ENCODE results near the gene TUBA3C.

Gene TUBA3C

DNA sequence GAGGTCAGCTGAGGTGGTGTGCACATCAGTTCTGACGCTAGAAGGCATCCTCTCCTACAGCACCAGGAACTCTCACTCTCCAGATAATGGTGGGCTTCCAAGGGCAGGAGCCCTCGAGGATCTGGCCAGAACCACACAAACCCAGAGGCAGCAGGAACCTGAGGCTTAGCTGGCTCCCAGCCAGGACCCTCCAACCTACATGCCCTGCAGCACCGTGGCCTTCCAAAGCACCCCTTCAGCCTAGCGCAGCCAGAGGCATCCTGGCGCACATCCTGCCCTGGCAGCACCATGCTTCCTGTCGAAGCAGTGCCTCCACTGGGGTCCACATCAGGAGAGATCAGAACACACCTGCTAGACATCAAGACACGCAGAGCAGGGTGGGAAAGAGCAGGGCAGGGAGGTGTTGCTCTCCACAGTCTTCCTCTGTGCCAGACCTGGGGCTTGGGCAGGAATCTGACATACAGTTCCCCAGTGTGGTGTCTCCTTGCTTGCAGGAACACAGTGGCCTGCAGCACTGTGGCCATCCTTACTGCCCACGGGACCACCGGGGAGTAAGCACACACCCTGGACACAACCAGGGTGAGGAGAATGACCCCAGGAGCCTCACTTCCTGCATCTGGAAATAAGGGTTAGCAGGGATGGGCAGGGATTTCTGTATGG lies 21.7 kb downstream of the TUBA3C start:
- no peak for DNase-seq

DNA sequence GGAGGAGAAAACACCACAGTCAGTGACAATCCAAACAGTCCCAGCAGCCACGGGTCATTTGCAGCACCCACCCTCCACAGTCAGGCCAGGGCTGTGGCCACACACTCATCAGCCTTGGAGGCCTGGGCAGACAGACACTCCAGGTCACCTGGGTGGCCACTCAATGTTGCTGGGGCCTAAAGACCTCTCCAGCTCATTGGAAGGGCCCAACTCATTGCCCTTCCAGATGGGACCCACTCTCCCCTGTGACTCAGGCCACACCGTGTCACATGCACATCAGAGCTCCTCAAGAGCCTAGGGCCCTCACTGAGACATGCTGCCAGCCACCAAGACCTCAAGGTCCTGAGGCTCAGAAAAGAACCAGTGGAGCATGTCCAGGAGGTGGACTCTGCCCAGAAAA lies 22.4 kb downstream of the TUBA3C start:
- no peak for DNase-seq

DNA sequence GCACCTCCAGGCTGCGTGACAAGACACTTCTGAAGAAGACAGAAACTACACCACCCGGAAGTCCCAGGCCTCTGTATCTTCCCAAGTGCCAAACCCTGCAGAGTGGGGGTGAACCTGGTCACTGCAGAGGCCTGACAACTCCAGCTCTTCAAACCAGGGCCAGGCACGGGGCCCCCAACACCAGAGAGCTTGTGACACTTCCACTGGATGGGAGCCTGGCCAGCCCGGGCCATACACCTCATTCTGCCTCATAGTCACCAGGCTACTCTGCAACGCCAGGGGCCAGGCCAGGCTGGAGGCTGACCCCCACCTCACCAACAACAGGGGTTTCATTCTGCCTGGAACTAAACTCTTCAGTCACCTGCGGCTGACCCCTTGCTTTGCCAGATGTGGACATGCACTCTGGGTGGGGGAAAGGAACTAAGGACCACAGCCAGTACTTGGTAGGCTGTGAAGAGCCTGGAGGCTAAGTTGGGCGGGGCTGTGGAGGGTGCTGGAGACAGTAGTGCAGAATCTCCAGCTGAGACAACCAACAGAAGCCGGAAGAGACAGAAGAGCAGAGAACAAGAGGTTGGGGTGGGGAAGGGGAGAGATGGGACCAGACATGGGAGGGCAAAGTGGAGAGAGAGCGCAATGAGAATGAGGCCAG lies 23.0 kb downstream of the TUBA3C start:
- DNase-seq, result no peak

DNA sequence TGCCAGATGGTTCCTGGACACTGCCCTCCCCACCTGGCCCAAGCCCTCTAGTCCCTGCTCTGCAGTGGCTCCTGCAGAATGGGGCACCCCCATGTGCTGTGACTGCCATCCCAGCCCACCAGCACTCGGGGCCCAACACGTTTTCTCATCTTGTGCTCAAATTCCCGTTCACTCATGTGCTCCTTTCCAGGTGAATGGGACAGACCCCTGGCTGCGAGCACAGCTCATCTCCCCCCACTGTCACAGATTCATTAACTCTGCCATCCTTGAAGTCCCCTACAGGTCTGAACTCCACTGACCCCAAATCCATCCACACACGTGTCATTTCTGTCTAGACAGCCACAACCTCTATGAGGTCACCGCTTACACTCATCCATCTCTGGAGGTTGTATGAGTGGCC lies 23.6 kb downstream of the TUBA3C start:
- no peak for DNase-seq

DNA sequence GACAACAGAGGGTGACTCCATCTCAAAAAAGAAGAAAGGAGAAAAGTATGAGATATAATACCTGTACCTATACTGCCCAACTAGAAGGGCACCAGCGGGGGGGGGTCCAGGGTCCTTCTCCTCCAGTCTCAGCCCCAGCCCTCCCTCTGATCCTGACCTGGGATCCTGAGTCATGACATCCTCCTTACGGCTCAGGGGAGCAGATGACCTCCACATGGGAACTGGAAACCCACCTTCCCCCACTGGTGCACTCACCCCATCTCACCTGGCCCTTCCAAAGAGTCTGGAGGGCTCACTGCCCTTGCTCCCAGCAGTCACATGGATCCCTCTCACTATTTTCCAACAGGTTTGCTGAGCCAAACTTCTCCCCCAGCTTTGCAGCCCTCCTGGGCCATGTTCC lies 24.2 kb downstream of the TUBA3C start:
- no peak for DNase-seq

DNA sequence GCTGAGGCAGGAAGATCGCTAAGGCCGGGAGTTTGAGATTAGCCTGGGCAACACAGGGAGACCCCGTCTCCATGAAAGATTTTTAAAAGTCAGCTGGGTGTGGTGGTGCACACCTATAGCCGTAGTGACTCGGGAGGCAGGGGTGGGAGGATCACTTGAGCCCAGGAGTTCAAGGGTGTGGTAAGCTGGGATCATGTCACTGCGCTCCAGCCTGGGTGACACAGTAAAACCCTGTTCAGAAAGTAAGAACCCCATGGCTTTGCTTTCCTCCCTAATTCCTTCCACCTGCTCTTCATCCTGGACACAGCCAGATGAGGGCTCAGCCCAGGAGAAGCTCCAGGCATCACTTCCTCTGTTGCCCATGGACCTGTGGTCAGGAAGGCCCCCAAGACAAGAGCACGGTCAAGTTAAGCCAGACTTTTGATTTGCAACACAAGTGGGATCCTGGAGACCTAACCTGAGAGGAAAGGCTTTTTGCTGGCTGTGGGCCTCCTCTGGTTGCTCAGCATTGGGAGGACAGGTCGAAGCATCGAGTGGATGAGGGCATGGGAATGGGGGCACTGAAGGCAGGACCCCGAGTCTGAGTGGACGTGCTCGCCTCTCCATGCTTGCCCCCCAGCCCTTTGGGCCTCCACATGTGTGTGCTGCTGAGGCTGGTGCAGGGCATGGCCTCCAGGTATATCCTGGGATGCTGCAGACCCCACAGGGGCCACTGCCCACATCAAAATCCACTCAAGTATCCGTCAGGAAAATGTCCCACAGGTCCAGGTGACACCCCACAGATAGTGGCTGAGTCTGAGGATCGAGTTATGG lies 25.4 kb downstream of the TUBA3C start:
- DNase-seq, result no peak

DNA sequence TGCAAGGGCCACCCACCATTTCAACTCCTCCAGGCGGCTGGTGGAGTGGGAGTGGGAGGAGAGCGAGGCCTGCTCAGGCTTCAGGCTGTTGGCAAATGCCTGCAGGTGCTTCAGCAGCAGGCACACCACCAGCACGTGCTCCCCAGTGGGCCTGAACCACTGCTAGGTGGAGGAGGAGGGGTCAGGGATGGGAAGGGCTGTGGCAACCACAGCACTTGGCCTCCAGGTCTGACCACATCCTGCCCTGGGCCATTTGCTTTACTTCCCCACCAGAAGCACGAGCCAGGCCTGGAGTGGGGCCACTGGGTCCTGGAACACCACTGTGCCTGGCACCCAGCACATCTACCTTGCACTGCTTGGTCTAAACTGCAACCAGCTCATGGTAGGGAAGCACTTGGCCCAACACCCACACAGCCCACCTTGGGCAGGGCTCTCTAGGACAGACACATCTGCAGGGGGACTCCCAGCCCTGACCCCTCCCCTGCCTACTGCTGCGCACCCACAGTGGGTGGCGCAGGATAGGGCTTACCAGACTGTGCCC lies 26.2 kb downstream of the TUBA3C start:
- DNase-seq, result no peak

DNA sequence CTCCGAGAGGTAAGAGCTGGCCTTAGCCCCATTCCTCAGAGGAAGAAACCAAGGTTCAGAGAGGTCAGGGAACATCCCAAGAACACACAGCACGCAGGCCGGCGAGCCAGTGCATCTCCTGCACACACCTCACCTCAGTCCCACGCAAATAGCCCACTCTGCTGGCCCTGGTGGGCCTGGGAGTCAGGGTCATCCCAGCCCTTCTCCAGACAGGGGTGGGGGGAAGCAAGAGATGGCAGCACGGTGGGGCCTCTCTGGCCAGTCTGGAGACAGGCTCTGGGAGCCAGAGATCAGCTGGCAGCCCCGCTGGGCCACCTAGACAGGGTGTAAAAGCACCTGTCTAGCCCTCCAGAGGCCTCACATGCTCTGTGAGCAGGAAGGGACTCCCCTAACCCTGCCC lies 26.8 kb downstream of the TUBA3C start:
- DNase-seq, result no peak

DNA sequence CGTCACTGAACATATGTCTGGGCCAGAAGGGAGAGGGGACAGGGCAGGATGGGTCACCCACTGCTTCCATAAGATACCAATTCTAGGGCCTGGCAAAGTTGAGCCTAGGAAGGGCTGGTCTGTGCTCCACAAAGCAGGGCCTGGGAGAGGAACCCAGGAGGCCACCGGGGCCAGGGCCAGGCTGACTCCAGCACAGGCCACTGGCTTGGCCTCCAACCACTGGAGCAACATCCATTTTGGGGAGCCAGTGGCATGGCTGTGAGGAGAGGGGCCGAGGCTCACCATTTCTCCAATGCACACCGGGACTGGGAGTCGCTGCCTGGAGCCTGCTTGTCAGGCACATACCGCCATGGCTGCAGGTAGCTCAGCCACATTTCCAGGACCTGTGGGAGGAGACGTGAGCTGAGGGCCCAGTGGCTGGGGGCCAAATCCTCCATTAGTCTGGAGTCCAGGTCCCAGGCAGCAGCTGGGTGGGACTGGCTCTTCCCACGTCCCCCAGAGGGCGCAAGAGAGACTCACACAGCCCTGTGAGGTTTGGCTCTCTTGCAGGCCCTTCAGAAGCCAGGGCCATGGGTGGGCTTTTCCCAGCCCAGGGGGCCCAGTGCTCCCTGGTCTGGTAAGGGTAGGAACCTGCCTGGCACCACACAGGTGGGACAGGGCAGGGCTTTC lies 27.7 kb downstream of the TUBA3C start:
- DNase-seq, result no peak

DNA sequence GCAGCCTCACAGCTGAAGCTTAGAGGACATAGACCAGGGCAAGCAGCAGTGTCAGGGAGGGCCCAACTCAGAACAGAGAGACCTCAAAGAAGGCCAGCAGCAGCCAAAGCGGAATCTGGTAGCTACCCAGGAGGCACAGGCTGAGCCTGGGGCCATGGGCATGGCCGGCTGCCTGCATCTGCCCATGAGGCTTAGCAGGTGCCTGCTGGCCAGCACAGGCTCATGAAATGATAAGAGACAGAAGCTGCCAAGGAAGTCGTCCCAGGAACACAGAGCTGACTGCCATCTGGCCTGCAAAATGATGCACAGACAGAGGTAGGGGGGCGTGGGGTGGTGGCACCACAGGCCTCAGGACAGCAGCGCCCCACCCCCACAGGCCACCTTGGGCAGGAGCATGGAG lies 29.2 kb downstream of the TUBA3C start:
- DNase-seq, result no peak

DNA sequence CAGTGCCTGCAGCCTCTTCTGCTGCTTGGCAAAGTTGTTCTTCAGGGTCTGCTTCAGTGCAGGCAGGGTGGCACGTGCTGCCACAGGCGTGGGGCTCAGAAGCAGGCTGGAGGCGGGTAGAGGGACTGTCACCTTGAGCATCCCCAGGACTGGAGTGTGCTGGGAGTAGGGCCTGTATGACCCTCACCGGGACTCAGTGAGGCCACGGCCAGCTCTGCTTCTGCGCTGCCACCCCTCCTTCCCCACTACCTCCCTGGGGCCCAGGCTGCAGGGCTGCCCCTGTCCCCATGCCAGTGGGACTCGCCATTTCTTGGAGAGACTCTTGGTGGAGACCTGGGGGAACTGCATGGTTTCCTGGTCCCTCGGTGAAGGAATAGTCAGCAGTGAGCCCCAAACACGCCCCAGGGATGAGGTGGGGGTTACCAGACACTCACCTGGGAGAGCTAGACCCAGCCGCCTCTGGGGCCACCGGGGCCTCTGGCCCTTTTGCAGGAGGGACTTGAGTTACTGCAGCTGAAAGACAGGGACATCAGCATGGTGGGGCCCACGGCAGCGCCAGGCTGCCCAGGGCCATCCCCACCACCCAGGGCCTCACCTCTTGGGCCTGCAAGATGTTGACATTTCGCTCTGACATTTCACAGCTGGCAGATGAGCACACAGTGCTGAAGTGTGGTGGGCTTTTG lies 29.9 kb downstream of the TUBA3C start:
- DNase-seq, result no peak

DNA sequence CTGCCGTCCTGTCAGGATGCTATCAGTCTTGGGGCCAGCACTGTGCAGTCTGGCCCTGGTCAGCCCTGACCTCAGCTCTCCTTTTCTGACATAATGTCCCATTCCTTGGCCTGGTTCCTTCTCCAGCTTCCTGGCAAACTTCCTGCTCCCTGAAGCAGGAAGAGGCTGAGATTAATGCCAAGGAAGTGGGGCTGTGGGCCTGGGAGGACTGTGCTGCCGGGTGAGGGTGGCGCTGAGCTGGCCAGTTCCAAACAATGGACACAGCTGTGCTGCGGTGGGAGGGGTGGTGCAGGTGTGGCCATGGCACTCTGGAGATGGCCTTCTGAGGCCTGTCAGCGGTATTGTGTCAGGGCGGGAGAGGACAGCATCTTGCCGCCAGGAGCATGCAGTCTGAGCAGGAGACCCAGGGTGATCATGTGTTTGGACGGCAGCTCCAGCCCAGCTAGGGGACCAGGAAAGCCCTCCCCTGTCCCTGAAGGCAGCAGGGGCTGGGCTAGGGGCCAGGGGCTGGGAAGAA lies 30.9 kb downstream of the TUBA3C start:
- DNase-seq, result no peak

DNA sequence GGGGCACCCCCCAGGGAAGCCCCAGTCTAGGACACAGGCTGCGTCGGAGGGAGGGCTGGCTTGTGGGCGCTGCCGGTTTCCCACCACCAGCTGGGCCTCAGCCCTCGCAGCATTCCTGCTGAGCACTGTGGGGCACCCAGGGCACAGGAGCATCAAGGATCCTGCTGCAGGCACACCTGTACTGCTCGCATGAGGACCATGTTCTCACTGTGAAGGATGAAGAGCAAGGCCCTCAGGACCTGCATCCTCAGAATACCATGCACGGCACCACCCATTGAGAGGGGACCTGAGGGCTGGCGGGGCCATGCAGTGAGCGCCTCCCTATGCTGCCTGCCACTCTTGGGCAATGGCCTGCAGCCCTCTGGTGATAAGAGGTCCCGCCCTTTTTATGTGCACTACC lies 31.4 kb downstream of the TUBA3C start:
- DNase-seq, result no peak

DNA sequence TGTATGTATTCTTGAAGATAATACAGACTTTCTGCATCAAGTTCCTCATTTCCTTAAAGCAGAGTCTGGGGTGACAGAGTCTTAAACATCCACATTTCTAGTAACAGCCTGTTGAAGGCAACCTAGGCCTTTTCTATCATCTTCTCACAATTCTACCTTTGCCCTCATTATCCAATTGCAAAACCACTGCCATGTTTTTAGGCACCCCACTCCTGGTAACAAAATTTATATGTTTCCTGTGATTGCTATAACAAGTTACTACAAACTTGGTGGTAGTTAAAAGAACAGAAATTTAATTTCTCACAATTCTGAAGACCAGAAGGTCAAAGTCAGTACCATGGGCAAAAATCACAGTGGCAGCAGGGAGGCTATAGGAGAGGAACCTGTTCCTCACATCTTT lies 33.1 kb downstream of the TUBA3C start:
- no peak for DNase-seq
